ENCODE results near the gene NINJ1. TPM values are rescaled to one million over a fixed set of nuclear protein-coding genes. Genes with fewer than 3 reads are reported as not detected.
"Not testable (repeated sequence)": the region's sequence is repeated elsewhere in the genome, so short reads cannot be mapped to it uniquely, and the experiment has no call there.

Gene NINJ1
- total and polyA plus RNA-seq, 2 of the 13 experiments (the other 11 are each of a cell fraction or from before 2014, with no cell fraction given), result 81.2 to 92.1 TPM

DNA sequence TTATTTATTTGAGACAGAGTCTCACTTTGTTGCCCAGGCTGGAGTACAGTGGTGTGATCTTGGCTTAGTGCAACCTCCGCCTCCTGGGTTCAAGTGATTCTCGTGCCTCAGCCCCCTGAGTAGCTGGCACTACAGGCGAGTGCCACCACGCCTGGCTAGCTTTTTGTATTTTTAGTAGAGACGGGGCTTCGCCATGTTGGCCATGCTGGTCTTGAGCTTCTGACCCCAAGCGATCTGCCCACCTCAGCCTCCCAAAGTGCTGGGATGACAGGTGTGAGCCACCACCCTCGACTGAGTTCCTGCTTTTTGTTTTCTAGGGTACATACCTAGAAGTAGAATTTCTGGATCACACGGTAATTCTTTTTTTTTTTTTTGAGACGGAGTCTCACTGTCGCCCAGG lies 33.0 kb downstream of the NINJ1 start:
- intact Hi-C loops (cut with micrococcal nuclease; ENCODE audit: unreplicated experiment); H3K9ac ChIP-seq (ENCODE audit: insufficient read depth, low read depth, low read length); DNase-seq (ENCODE audit: low spot score); H3K4me3 ChIP-seq (replicated peaks in 1 of 3; ENCODE audit: insufficient read depth in 1 of 3, low read depth in 2 of 3, low read length in 3 of 3); H3K27ac ChIP-seq (ENCODE audit: extremely low read length, insufficient read depth, low read length); H2AFZ ChIP-seq (ENCODE audit: low read length); ATAC-seq; BruUV-seq (replicated peaks); H3K27me3 ChIP-seq (ENCODE audit: control insufficient read depth in 1 of 2, insufficient read depth in 2 of 2, low read length in 2 of 2); H3K9me3 ChIP-seq (ENCODE audit: low read length); POLR2A ChIA-PET; CTCF ChIA-PET (ENCODE audit: low intra/inter-chr PET ratio, low total read pairs); H3K36me3 ChIP-seq (replicated peaks in 1 of 2; ENCODE audit: control insufficient read depth in 1 of 2, insufficient read depth in 2 of 2, low read length in 2 of 2); H4K20me1 ChIP-seq (ENCODE audit: insufficient read depth, low read length); H3K4me2 ChIP-seq (ENCODE audit: low read depth, low read length); FAIRE-seq; in situ Hi-C loops (cut with HindIII; ENCODE audit: extremely low pct_ligation_motif_present, low pct_unique_long_range_greater_than_20kb): not testable (repeated sequence)
- peaks cover 31% of the 10 kb centered on the region for H3K79me2 ChIP-seq (ENCODE audit: insufficient read depth, low read length)
- peaks cover 26% of the 10 kb centered on the region for H3K4me1 ChIP-seq (ENCODE audit: insufficient read depth, low read length)
- 97% methylated on average over 11 of the region's 11 CpGs for WGBS (ENCODE audit: low lambda C conversion rate)

DNA sequence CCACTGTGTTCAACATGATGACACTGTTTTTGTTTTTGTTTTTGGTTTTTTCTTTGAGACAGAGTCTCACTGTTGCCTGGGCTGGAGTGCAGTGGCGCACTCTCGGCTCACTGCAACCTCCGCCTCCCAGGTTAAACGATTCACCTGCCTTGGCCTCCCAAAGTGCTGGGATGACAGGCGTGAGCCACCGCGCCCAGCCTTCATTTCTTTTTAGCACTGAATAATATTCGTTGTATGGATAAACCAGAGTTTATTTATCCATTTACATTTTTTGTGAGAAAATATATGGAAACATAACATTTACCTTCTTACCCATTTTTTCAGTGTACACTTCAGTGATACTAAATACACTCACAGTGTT lies 33.8 kb downstream of the NINJ1 start:
- Histone ChIP-seq H3K79me2 (ENCODE audit: insufficient read depth, low read length) (peaks cover 28% of the 10 kb centered on the region), H3K36me3 (replicated peaks in 1 of 2; ENCODE audit: control insufficient read depth in 1 of 2, insufficient read depth in 2 of 2, low read length in 2 of 2) (no peaks in the 10 kb centered on the region), H3K4me2 (ENCODE audit: low read depth, low read length) (no peak overlapping the region), H3K4me1 (ENCODE audit: insufficient read depth, low read length) (peaks cover 26% of the 10 kb centered on the region), H4K20me1 (ENCODE audit: insufficient read depth, low read length) (no peaks in the 10 kb centered on the region; the same call in 1 of the 2 replicates), H3K9me3 (ENCODE audit: low read length) (no peaks in the 10 kb centered on the region), H3K27me3 (ENCODE audit: control insufficient read depth in 1 of 2, insufficient read depth in 2 of 2, low read length in 2 of 2) (no peaks in the 10 kb centered on the region; a peak in 1 of 5 replicates), H3K4me3 (replicated peaks in 1 of 3; ENCODE audit: insufficient read depth in 1 of 3, low read depth in 2 of 3, low read length in 3 of 3) (no peak overlapping the region), H3K9ac (ENCODE audit: insufficient read depth, low read depth, low read length) (no peak overlapping the region), H3K27ac (ENCODE audit: extremely low read length, insufficient read depth, low read length) (no peak overlapping the region), H2AFZ (ENCODE audit: low read length) (no peak overlapping the region)
- intact Hi-C loops (cut with micrococcal nuclease; ENCODE audit: unreplicated experiment), result no loop called here
- 92% methylated on average over 8 of the region's 8 CpGs for WGBS (ENCODE audit: low lambda C conversion rate)
- FAIRE-seq, result no peak
- in situ Hi-C loops (cut with HindIII; ENCODE audit: extremely low pct_ligation_motif_present, low pct_unique_long_range_greater_than_20kb), result no loop called here
- ChIA-PET POLR2A (no interaction called here), CTCF (ENCODE audit: low intra/inter-chr PET ratio, low total read pairs) (no interaction called here)
- ATAC-seq, result no peak
- BruUV-seq (replicated peaks), result no TSS peak
- no peak for DNase-seq (ENCODE audit: low spot score)
- TF ChIP-seq ZNF235 (CRISPR knock-in tag; IDR thresholded peaks at IDR 0.05; ENCODE audit: borderline replicate concordance), result no peak
- no peak for TF ChIP-seq ZNF230 (CRISPR knock-in tag; IDR thresholded peaks at IDR 0.05)
- no peak for TF ChIP-seq HNRNPLL (IDR thresholded peaks at IDR 0.05; ENCODE audit: low read depth, low read length, poor library complexity, severe bottlenecking)
- TF ChIP-seq, protein P1, sequence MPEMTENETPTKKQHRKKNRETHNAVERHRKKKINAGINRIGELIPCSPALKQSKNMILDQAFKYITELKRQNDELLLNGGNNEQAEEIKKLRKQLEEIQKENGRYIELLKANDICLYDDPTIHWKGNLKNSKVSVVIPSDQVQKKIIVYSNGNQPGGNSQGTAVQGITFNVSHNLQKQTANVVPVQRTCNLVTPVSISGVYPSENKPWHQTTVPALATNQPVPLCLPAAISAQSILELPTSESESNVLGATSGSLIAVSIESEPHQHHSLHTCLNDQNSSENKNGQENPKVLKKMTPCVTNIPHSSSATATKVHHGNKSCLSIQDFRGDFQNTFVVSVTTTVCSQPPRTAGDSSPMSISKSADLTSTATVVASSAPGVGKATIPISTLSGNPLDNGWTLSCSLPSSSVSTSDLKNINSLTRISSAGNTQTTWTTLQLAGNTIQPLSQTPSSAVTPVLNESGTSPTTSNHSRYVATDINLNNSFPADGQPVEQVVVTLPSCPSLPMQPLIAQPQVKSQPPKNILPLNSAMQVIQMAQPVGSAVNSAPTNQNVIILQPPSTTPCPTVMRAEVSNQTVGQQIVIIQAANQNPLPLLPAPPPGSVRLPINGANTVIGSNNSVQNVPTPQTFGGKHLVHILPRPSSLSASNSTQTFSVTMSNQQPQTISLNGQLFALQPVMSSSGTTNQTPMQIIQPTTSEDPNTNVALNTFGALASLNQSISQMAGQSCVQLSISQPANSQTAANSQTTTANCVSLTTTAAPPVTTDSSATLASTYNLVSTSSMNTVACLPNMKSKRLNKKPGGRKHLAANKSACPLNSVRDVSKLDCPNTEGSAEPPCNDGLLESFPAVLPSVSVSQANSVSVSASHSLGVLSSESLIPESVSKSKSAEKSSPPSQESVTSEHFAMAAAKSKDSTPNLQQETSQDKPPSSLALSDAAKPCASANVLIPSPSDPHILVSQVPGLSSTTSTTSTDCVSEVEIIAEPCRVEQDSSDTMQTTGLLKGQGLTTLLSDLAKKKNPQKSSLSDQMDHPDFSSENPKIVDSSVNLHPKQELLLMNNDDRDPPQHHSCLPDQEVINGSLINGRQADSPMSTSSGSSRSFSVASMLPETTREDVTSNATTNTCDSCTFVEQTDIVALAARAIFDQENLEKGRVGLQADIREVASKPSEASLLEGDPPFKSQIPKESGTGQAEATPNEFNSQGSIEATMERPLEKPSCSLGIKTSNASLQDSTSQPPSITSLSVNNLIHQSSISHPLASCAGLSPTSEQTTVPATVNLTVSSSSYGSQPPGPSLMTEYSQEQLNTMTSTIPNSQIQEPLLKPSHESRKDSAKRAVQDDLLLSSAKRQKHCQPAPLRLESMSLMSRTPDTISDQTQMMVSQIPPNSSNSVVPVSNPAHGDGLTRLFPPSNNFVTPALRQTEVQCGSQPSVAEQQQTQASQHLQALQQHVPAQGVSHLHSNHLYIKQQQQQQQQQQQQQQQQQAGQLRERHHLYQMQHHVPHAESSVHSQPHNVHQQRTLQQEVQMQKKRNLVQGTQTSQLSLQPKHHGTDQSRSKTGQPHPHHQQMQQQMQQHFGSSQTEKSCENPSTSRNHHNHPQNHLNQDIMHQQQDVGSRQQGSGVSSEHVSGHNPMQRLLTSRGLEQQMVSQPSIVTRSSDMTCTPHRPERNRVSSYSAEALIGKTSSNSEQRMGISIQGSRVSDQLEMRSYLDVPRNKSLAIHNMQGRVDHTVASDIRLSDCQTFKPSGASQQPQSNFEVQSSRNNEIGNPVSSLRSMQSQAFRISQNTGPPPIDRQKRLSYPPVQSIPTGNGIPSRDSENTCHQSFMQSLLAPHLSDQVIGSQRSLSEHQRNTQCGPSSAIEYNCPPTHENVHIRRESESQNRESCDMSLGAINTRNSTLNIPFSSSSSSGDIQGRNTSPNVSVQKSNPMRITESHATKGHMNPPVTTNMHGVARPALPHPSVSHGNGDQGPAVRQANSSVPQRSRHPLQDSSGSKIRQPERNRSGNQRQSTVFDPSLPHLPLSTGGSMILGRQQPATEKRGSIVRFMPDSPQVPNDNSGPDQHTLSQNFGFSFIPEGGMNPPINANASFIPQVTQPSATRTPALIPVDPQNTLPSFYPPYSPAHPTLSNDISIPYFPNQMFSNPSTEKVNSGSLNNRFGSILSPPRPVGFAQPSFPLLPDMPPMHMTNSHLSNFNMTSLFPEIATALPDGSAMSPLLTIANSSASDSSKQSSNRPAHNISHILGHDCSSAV (CRISPR knock-in tag; IDR thresholded peaks at IDR 0.05; ENCODE audit: borderline replicate concordance), result no peak
- TF ChIP-seq, protein P2, sequence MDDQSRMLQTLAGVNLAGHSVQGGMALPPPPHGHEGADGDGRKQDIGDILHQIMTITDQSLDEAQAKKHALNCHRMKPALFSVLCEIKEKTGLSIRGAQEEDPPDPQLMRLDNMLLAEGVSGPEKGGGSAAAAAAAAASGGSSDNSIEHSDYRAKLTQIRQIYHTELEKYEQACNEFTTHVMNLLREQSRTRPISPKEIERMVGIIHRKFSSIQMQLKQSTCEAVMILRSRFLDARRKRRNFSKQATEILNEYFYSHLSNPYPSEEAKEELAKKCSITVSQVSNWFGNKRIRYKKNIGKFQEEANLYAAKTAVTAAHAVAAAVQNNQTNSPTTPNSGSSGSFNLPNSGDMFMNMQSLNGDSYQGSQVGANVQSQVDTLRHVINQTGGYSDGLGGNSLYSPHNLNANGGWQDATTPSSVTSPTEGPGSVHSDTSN (CRISPR knock-in tag; IDR thresholded peaks at IDR 0.05; ENCODE audit: borderline replicate concordance), result no peak
- TF ChIP-seq ZNF713 (CRISPR knock-in tag; IDR thresholded peaks at IDR 0.05), result no peak
- no peak for TF ChIP-seq SMARCE1 (IDR thresholded peaks at IDR 0.05; ENCODE audit: borderline replicate concordance)
- TF ChIP-seq, protein P3, sequence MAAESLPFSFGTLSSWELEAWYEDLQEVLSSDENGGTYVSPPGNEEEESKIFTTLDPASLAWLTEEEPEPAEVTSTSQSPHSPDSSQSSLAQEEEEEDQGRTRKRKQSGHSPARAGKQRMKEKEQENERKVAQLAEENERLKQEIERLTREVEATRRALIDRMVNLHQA (CRISPR knock-in tag; IDR thresholded peaks at IDR 0.05), result no peak
